Body of pancreas (tissue), 4 donors: ENCODE results near the gene ASCC3.

Experiments
- POLR2A ChIP-seq, 3 donors: fragments of 450-650 bp; IDR thresholded peaks; one replicate each; pipeline ENCODE4 v1.6.1; 2016; ENCODE audit warnings: antibody characterized with exemption in 3 of 3, mild to moderate bottlenecking in 2 of 3
- TF ChIP-seq, protein P1 (sequence below), 7 experiments: fragments of 450-650 bp in 4 of 7; fragments of 200-600 bp in 3 of 7; sonication (generic) in 3 of 7; IDR thresholded peaks; one replicate each; pipeline ENCODE4 v1.5.1; 2016 to 2019; ENCODE audit warnings: antibody characterized with exemption in 7 of 7

DNA sequence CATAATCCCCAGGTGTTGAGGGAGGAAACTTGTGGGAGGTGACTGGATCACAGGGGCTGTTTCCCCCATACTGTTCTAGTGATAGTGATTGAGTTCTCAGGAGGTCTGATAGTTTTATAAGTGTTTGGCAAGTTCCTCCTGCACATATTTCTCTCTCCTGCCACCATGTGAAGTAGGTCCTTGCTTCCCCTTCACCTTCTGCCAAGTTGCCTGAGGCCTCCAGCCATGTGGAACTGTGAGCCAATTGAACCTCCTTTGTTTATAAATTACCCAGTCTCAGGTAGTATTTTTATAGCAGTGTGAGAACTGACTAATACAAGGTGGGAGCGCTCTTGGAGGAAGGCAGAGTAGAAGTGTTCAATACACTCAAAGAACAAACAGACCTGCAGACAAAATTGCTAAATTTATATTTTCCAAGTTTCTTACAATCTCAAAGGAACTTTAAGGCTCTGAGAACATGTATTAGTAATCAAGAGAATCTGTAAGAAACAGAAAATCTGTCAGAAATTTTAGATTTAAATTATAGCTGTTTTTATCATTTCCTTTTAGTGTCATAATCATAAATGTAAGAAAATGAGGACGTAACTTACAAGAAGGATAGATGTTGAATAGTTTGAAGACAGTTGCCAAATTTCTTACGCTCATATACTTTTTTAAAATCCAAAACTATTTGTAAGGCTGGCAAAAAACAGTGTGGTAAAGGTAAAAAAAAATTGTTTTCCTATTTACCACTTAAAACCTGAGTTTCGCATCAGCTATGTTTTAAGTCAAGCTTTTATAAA, 77.7 kb downstream of the ASCC3 start:
- TF ChIP-seq POLR2A (IDR thresholded peaks at IDR 0.05): no peak
- TF ChIP-seq, protein P1, sequence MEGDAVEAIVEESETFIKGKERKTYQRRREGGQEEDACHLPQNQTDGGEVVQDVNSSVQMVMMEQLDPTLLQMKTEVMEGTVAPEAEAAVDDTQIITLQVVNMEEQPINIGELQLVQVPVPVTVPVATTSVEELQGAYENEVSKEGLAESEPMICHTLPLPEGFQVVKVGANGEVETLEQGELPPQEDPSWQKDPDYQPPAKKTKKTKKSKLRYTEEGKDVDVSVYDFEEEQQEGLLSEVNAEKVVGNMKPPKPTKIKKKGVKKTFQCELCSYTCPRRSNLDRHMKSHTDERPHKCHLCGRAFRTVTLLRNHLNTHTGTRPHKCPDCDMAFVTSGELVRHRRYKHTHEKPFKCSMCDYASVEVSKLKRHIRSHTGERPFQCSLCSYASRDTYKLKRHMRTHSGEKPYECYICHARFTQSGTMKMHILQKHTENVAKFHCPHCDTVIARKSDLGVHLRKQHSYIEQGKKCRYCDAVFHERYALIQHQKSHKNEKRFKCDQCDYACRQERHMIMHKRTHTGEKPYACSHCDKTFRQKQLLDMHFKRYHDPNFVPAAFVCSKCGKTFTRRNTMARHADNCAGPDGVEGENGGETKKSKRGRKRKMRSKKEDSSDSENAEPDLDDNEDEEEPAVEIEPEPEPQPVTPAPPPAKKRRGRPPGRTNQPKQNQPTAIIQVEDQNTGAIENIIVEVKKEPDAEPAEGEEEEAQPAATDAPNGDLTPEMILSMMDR (IDR thresholded peaks at IDR 0.05): no peak
